Activated T-cell treated with anti-CD3 and anti-CD28 coated beads, Interleukin-2, amount 50 U/mL, for 1 hour (primary cell): ENCODE data around the gene RAB11FIP5.
"Not testable (repeated sequence)": the region's sequence is repeated elsewhere in the genome, so short reads cannot be mapped to it uniquely, and the experiment has no call there.

Experiments
- DNase-seq: peaks from one replicate; pipeline ENCODE4 v3.0.0-alpha.2; 2020

RAB11FIP5 gene

DNA sequence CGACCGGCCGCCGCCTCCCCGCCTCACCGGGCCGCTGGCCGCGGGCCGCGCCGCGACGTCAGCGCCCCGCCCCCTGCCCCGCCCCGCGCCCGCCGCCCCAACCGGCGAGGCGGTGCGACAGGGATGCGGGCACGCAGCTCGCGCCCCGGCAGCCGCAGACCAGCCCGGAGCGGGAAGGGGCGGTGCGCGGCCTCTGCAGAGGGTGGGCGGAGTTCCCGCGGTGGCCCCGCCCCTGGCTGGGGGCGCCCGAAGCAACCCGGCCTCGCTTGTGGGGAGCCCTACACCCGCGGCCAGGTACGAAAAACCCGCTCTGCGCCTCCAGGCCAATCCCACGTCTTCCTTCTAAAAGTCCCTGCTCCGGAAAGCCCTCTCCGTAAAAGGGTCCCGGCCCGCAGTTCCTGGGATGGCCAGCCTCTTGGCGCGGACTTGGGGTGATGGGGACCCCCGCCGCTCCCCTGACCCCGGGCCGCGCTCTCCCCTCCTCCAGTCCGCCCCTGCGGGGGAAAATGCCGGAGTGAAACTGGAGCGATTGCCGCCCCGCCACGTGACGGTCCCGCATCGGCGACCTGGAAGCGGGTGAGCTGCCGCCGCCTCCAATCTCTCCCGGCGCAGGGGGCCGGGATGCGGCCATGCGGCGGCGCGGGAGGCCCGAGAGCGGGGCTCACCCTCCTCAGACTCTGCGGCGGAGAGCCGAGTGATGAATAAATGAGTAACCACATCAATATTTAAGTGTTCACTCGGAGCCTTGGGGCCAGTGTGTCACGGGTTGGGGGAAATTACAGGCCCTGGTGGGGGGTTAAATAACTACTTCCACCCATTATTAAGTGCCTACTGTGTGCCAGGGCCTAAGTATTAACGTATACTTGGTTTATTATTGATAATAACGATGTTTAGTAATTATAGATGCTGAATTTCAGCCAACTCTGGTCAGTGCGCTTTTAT, at the start of gene RAB11FIP5:
Gene RAB11FIP5, minus strand, starts transcription at position 36 of the 942 bp plus-strand sequence. CDS start 171 bp downstream, outside the sequence.
- DNase-seq = peak; percentile 85

DNA sequence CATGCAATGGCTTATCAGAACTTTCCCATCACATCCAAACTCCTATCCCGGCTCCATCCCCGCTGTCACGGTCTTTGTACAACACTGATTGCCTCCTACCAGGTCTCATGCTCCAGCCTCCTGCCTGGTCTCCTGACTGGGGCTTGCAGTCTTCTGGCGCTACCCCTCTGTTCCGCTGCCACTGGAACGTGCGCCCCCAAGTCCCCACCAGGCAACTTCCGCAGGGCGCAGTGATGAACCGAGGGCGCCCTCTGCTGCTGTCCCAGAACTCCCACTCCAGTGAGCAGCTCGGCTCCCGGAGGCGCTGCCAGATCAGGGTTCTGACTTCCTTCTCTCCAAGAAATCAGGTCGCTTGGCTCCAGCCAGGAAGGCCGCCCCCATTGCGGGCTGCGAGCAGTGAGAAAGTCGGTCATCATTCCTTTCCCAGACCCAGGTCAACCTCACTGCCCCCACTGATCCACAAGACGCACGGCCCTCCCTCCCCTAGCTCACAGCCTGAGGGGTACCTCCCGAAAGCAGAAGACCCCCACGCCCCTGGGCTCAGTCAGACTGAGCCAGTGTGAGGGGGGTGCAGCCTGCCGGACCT, 43.9 kb upstream of the RAB11FIP5 start:
- DNase-seq = peak; percentile 39

DNA sequence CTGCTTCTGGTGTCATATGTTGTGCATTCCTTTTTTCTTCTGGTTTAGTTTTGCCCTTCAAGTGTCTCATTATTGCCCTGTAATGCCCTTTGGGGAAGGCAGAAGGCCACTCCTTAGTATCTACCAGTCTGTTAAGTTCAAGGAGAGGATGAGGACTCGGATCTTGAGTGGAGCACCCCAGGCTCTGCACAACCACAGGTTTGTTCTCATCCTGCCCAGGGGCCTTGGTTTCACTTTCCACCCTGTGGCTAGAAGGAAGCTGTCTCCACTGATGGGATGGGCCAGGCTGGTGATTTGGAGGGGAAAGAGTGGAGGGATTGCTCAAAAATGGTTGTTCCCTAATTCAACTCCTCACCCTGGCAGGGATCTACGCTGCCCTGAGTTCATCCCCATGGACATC, 30.2 kb upstream of the RAB11FIP5 start:
- no peak for DNase-seq

DNA sequence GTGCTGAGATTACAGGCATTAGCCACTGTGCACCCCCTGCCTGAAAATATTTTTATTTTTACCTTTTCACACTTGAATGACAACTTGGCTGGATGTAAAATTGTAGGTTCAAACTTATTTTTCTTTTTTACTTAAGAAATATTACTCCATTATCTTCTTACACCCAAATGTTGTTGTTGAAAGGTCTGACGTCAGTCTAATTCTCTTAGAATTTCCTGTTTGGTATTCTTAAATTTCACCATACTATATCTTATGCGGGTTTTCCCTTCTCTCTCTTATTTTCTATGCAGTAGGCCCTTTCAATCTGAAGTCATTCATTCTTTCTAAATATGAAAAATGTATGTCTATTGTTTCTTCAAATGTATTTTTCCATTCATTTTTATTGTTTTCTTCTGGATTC, 29.1 kb upstream of the RAB11FIP5 start:
- DNase-seq = no peak

DNA sequence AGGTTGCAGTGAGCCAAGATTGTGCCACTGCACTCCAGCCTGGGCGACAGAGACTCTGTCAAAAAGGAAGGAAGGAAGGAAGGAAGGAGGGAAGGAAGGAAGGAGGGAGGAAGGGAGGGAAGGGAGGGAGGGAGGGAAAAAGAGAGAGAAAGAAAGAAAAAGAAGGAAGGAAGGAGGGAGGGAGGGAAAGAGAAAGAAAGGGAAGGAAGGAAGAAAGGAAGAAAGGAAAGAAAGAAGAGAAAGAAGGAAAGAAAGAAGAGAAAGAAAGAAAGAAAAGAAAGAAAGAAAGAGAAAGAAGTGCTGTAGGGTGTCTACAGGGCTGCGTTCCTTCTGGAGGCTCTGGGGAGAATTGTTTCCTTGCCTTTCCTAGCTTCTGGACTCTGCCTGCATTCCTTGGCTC, 22.5 kb upstream of the RAB11FIP5 start:
- no peak for DNase-seq

- no peak for DNase-seq
Observed at GRCh38 chr2:73134471-73134870, 21.7 kb upstream of the RAB11FIP5 start.

- DNase-seq = no peak
Observed at GRCh38 chr2:73133566-73134197, 20.9 kb upstream of the RAB11FIP5 start.

DNA sequence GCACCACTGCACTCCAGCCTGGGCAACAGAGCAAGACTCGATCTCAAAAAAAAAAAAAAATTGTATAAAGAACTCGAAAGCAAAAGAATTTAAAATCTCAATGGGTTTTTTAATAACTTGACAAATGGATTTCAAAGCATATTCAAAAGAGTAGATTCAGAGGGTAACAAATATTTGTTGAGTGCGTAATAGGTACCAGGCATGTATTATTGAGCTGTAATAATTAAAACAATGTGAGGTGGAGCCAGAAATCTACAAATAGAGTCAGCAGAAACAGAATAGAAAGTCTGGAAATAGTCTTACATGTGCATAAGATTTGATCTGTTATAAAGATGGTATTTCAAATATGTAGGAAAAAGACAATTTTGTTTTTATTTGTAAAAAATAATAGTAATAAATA, 19.1 kb upstream of the RAB11FIP5 start:
- DNase-seq = no peak

GRCh38 chr2:73130790-73131189, 18.0 kb upstream of the RAB11FIP5 start:
- no peak for DNase-seq

- no peak for DNase-seq
Observed at GRCh38 chr2:73128841-73129535, 16.2 kb upstream of the RAB11FIP5 start.

DNA sequence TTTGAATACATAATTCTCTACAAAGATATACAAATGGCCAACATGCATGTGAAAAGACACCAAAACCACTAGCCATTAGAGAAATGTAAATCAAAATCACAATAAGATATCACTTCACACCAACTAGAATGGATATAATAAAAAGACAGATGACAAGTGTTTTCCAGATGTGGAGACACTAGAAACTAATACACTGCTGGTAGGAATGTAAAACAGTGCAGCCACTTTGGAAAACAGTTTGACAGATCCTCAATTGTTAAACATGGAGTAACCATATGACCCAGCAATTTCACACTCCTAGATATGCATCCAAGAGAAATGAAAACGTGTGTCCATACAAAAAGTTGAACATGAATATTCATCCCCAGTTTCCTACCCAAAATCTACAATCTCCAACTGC, 9.8 kb upstream of the RAB11FIP5 start:
- DNase-seq = no peak

GRCh38 chr2:73119611-73120239, 7.0 kb upstream of the RAB11FIP5 start:
- not testable (repeated sequence) for DNase-seq

DNA sequence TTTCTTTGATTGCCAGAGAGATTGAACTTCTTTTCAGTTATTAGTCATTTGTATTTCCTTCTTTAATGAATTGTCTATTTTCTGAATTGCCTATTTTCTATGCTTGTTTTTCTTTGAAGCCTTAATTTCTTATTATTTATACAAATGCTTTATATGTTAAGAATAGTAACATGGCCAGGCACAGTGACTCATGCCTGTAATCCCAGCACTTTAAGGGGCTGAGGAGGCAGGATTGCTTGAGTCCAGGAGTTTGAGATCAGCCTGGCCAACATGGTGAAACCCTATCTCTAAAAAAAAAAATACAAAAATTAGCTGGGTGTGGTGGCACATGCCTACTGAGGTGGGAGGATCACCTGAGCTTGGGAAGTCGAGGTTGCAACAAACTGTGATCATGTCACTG, 4.7 kb upstream of the RAB11FIP5 start:
- DNase-seq = no peak

DNA sequence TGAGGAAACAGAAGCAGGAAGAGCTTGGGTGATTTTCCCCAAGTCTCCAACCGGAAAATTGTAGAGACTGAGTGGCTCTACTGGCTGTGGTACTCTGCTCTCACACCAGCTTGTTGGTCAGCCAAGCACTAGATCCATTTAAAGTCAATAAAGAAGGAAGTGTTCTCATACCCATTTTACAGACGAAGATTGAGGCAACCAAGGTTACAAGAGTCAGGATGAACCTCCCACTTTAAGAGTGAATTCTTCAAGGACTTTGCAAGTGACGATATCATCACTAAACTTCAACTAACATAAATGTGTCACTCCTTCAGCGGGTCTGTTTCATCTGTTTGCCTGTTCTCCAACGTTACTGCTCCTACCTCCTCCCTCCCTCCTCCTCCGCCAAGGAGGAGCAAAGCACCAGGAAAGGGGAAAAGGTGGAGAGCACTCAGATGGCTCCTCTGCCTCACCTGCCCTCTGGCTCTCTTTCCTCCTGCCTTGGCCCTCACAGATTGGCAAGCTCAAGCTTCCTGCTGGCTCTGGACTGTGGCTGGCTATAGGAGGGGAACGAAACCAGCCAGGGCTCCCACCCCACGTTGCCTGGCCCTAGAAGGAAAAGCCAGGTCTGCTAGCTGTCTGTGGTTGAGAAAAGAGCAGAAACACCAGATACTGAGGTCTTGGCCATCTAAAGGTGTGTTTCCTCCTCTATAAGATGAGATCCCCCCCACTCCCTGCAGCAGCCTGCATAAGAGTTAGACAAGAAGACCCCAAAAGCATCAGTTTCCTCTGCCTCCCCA, 3.6 kb upstream of the RAB11FIP5 start:
- no peak for DNase-seq

GRCh38 chr2:73114273-73114867, 1.6 kb upstream of the RAB11FIP5 start:
- no peak for DNase-seq

DNA sequence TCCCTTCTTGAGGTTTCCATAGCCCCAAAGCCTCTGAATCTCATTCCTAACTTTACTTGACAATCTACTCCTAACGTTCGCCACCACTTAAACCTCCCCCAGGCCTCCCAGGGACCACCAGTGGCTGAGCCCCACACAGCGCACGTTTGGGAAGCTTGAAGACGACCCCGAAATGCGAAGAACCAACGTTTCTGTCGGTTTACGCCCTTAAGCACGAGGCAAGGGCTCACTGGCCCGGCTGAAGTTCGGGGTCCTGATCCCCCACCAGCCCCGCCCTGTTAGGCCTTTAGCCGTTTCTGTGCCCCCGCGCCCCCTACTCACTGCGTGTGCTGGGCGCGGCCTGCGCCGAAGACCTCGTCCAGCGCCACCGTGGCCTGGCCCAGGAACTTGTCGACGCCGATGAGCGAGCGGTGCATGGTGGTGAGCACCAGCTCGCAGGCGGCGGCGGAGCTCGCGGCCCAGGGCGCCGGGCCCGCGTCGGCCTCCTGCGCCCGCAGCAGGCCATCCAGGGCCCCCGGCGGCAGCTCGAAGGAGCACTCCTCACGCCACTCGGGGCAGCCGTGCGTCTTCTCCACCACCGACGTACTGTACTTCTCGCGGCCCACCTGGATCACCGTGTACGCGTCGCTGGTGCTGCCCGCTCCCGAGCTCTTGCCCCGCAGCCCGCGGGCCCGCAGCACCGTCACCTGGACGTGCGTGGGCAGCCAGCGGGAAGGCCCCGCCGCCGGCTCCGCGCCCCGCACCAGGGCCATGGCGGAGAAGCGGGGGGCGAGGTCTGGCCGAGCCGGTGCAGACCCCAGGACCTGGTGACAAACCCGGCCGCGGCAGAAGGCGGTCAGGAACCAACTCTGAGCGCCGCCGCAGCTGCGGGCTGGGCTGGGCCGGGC, 479 bp downstream of the RAB11FIP5 start:
- no peak for DNase-seq

GRCh38 chr2:73111073-73112025, 1.4 kb downstream of the RAB11FIP5 start:
- peak; percentile 30 for DNase-seq

DNA sequence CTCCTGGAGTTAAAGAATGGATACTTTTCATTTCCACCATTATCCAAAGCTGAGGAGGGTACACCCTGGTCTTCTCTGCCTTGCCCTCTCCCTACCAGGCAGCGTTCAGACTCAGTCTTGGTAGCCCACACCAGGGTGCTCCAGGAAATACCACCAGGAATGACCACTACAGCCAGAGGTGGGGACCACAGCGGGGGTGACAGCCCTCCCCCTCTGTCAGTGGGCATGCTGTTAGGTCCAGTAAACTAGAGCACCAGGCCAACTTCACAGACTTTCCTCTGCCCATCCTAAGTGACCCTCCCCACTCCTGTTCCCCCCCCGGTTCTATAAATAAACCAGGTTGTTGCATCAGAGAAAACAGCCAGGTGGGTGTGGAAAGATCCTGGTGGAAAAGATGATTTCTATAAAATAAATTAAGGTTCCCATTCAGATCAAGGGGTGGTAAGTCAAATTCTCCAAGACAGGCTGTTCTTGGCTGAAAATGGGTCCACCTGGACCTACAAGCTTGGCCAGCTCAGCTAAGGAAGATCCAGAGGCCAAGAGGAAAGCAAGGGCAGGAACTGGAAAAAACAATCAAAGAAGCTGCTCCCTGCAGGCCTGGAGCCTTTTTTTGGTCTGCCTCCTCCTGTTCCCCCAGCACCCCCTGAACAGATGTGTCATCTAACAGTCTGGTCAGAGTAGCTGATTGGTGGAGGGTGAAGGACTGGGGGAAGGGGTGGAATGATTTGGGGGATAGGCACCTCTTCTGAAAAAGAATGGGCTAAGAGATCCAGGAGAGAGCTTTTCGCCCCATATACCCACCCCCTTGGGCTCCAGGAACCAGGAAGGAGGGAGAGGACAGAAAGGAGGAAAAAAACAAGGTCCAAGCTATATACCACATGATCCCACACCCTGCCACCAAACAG, 2.3 kb downstream of the RAB11FIP5 start:
- no peak for DNase-seq
